Parathyroid adenoma (tissue), 2 donors: Measurements from ENCODE around the gene OVCH2.

ENCODE experiments used
- H2AFZ ChIP-seq: fragments of 300-600 bp; sonication (generic); one replicate; pipeline ENCODE4 v1.7.0; 2017; ENCODE audit warnings: antibody characterized with exemption, mild to moderate bottlenecking
- H3K27ac ChIP-seq: fragments of 300-600 bp; sonication (generic); one replicate; pipeline ENCODE4 v1.7.0; 2017
- H3K27me3 ChIP-seq: fragments of 300-600 bp; sonication (generic); one replicate; pipeline ENCODE4 v1.7.0; 2017; ENCODE audit warnings: low read length; ENCODE audit not compliant: control insufficient read depth, insufficient read depth
- H3K36me3 ChIP-seq: fragments of 300-600 bp; sonication (generic); one replicate; pipeline ENCODE4 v1.7.0; 2017; ENCODE audit warnings: low read length; ENCODE audit not compliant: control insufficient read depth, insufficient read depth
- H3K4me1 ChIP-seq: fragments of 300-600 bp; sonication (generic); one replicate; pipeline ENCODE4 v1.7.0; 2017; ENCODE audit warnings: control low read depth
- H3K4me2 ChIP-seq: fragments of 300-600 bp; sonication (generic); one replicate; pipeline ENCODE4 v1.7.0; 2017; ENCODE audit warnings: low read length
- H3K4me3 ChIP-seq: fragments of 300-600 bp; sonication (generic); one replicate; pipeline ENCODE4 v1.7.0; 2017; ENCODE audit warnings: low read depth, low read length
- H3K79me2 ChIP-seq: fragments of 300-600 bp; sonication (generic); one replicate; pipeline ENCODE4 v1.7.0; 2017; ENCODE audit warnings: control low read depth
- H3K9ac ChIP-seq: fragments of 300-600 bp; sonication (generic); one replicate; pipeline ENCODE4 v1.7.0; 2017; ENCODE audit warnings: mild to moderate bottlenecking
- H3K9me3 ChIP-seq: fragments of 300-600 bp; sonication (generic); one replicate; pipeline ENCODE4 v1.7.0; 2017; ENCODE audit warnings: low read length; ENCODE audit not compliant: control insufficient read depth
- CTCF ChIP-seq: fragments of 300-600 bp; sonication (generic); IDR thresholded peaks from one replicate; pipeline ENCODE4 v1.7.0; 2017; ENCODE audit warnings: antibody characterized with exemption, mild to moderate bottlenecking
- donor health status: primary hyperparathyroidism.

The OVCH2 gene

GRCh38 chr11:7640816-7641215, 65.5 kb downstream of the OVCH2 start:
- no peak overlapping the region for H3K4me2 ChIP-seq
- H3K27ac ChIP-seq, result no peak overlapping the region
- H3K36me3 ChIP-seq, result no peaks in the 10 kb centered on the region
- H3K4me1 ChIP-seq, result peaks cover 5% of the 10 kb centered on the region
- no peak overlapping the region for H2AFZ ChIP-seq
- no peaks in the 10 kb centered on the region for H3K27me3 ChIP-seq
- TF ChIP-seq CTCF, result no peak
- no peaks in the 10 kb centered on the region for H3K79me2 ChIP-seq
- no peaks in the 10 kb centered on the region for H3K9me3 ChIP-seq
- H3K9ac ChIP-seq, result no peak overlapping the region
- H3K4me3 ChIP-seq, result no peak overlapping the region

GRCh38 chr11:7639643-7640025, 66.6 kb downstream of the OVCH2 start:
- Histone ChIP-seq H3K36me3 (no peaks in the 10 kb centered on the region), H3K4me1 (peaks cover 5% of the 10 kb centered on the region), H3K79me2 (no peaks in the 10 kb centered on the region), H2AFZ (no peak overlapping the region), H3K27me3 (no peaks in the 10 kb centered on the region), H3K4me3 (no peak overlapping the region), H3K4me2 (no peak overlapping the region), H3K9me3 (no peaks in the 10 kb centered on the region), H3K9ac (no peak overlapping the region), H3K27ac (no peak overlapping the region)
- TF ChIP-seq CTCF, result no peak
